Fibroblast of mammary gland (primary cell): ENCODE measurements around the gene MAP2K1.
A peak's percentile ranks its signal among the peaks of the same experiment; 100 is the strongest.
"Not testable (repeated sequence)": the region's sequence is repeated elsewhere in the genome, so short reads cannot be mapped to it uniquely, and the experiment has no call there.

Source experiments
- DNase-seq: peaks from one replicate; pipeline ENCODE4 v3.0.0-alpha.2; 2010; ENCODE audit warnings: low read depth
- H3K4me3 ChIP-seq: 2 replicates; pipeline ENCODE4 v1.5.1; 2011; ENCODE audit warnings: low read depth, mild to moderate bottlenecking, low read length, moderate library complexity; ENCODE audit not compliant: control insufficient read depth
- TF ChIP-seq, protein P1 (sequence below): conservative IDR thresholded peaks from 2 replicates; pipeline ENCODE4 v1.5.1; 2011; ENCODE audit warnings: low read depth, low read length, inconsistent platforms; ENCODE audit not compliant: control insufficient read depth, insufficient read depth

The MAP2K1 gene

DNA sequence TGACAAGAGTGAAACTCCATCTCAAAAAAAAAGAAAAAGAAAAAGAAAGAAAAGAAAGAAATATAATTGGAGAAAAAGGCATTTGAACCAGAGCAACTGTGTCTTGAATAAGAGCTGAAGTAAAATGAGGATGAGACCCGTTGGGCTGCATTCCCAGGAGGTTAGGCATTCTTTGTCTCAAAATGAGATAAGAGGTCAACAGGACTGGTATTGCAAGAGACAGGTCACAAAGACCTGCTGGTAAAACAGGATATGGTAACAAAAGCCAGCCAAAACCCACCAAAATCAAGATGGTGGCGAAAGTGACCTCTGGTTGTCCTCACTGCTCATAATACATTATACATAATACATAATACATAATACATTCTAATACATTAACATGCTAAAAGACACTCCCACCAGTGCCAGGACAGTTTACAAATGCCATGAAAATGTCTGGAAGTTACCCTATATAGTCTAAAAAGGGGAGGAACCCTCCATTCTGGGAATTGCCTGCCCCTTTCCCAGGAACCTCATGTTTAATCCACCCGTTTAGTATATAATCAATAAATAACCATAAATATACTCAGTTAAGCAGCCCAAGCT, 21.7 kb upstream of the MAP2K1 start:
- no peak for DNase-seq
- H3K4me3 ChIP-seq, result no peak overlapping the region
- TF ChIP-seq, protein P1, sequence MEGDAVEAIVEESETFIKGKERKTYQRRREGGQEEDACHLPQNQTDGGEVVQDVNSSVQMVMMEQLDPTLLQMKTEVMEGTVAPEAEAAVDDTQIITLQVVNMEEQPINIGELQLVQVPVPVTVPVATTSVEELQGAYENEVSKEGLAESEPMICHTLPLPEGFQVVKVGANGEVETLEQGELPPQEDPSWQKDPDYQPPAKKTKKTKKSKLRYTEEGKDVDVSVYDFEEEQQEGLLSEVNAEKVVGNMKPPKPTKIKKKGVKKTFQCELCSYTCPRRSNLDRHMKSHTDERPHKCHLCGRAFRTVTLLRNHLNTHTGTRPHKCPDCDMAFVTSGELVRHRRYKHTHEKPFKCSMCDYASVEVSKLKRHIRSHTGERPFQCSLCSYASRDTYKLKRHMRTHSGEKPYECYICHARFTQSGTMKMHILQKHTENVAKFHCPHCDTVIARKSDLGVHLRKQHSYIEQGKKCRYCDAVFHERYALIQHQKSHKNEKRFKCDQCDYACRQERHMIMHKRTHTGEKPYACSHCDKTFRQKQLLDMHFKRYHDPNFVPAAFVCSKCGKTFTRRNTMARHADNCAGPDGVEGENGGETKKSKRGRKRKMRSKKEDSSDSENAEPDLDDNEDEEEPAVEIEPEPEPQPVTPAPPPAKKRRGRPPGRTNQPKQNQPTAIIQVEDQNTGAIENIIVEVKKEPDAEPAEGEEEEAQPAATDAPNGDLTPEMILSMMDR, result no peak

DNA sequence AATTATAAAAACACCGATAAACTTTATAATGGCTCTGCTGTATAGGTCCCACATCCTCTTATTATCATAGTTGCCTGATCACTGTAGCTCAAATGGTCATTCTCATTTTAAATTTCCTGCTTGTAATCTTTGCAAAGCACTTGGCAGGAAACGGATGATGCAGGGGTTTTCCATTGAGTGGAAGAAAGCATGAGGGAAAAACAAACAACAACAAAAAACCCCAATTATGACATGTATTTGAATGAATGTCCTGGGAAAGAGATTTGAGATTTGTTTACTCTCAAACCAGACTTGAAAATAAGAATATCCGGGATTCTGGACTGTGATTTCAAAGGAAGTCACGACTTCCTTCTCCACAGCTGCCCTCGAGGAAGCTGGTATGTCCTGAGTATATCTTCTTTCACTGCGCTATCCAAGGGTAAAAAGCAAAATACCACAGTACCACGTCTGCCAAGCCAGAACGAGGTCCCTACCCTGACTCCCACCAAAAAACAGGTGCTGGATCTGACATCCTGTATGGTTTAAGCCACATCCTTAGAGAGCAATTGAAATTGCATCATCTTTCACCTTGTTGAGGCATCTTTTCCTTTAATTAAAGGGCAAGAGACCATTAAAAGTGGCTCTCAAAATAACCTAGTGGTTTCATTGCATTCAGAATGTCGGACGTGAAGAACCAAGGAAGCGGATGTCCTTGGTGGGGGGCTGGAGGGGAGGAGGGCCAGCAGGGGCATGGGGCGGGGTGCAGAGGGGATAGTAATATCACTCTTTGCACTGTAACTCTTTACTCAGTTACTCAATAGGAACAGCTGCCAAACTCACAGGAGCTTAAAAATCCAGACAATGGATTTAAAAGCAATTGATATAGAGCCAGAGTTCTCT, 16.7 kb upstream of the MAP2K1 start:
- DNase-seq, result no peak
- TF ChIP-seq, protein P1, result no peak
- H3K4me3 ChIP-seq, result peak overlapping the region; percentile 20

DNA sequence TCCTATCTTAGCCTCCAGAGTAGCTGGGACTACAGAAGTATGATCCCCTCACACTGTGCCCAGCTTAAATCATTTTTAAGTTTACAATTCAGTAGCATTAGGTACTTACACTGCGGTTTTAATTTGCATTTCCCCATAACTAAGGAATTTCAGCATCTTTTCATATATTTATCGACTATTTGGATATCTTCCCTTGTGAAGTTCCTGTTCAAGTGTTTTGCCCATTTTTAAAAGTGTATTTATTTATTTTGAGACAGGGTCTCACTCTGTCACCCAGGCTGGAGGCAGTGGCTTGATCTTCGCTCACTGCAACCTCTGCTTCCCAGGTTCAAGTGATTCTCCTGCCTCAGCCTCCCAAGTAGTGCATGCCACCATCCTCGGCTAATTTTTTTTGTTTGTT, 12.5 kb upstream of the MAP2K1 start:
- TF ChIP-seq, protein P1, result no peak
- H3K4me3 ChIP-seq, result no peak overlapping the region
- no peak for DNase-seq

DNA sequence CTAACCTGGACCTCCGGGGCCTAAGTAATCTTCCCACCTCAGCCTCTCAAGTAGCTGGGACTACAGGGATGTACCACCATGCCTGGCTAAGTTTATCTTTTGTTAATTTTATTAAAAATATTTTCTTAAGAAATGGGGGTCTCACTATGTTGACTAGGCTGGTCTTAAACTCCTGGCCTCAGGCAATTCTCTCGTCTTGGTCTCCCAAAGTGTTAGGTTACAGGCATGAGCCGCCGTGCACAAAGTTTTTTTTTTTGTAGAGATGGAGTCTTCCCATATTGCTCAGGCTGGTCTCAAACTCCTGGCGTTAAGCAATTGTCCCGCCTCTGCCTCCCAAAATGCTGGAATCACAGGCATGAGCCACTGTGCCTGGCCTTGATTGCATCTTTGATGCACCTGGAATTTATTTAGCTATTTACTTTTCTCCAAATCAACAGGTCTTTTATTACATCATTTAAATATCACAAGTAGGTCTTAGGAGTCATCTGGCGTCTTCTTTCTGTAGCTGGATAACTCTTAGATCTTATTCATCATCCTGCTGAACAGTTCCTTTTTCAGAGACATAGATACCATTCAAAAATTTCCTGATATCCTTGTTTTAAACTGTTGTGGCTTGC, 7.8 kb upstream of the MAP2K1 start:
- no peak overlapping the region for H3K4me3 ChIP-seq
- TF ChIP-seq, protein P1, result no peak
- no peak for DNase-seq

DNA sequence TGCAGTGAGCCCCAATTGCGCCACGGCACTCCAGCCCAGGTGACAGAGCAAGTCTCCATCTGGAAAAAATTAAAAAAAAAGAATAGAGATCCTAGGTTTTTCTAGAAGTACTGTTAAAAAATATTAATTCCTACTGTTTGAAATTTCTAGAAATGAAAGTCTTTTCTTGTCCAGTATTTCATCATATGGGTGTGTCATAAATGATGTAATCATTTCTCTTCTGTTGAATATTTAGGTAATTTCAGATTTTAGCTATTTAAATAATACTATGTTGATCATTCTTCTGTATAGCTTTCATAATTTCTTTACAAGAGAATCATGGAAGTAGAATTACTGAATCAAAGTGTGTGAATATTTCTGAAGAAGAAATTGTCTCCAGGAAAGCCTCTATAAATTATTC, 5.3 kb upstream of the MAP2K1 start:
- not testable (repeated sequence) for DNase-seq, H3K4me3 ChIP-seq

DNA sequence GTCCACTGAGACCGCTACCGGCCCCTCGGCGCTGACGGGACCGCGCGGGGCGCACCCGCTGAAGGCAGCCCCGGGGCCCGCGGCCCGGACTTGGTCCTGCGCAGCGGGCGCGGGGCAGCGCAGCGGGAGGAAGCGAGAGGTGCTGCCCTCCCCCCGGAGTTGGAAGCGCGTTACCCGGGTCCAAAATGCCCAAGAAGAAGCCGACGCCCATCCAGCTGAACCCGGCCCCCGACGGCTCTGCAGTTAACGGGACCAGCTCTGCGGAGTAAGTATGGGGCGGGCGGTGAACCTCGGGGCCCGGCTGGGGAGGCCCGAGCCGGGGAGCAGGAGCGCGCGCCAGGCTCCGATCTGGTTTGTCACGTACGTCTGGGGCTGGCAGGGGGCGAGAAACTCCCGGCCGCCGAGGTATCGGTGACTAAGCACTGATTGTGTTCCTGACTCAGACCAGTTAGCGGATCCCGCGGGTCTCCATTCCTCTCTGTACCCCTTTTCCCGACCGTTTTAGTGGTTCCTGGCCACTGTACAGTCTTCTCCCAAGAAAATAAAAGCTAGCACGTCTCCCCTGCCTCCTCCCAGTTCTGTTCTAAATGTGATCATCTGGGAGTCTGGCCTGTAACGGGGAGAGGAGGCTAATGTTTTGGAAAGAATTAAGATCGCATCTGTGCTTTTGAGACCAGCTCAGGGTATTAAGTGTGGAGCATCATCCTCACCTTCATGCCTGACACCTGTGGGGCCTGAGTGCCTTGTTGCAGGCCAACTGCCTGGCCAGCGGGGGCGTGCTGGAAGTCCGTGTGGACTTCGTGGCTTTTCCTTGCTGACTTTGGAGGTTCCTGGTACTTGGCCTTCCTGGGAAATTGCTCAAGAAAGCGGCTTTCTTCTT, 691 bp downstream of the MAP2K1 start:
- peak; percentile 68 for DNase-seq
- H3K4me3 ChIP-seq, result peak overlapping the region; percentile 82
- TF ChIP-seq, protein P1, result peak; percentile 27
